ENCODE results near the gene UPP2. TPM values are rescaled to one million over a fixed set of nuclear protein-coding genes. Genes with fewer than 3 reads are reported as not detected.

The UPP2 gene
- polyA plus RNA-seq, 1 donor from 2014 or later: 0.12 TPM

- H4K20me1 ChIP-seq (ENCODE audit: insufficient read depth): no peaks in the 10 kb centered on the region
- H3K4me3 ChIP-seq (ENCODE audit: low read length): no peak overlapping the region
- H3K9me2 ChIP-seq (ENCODE audit: insufficient read depth, low read length): no peaks in the 10 kb centered on the region
- no peak overlapping the region for H2AFZ ChIP-seq (ENCODE audit: low read depth, low read length)
- no peaks in the 10 kb centered on the region for H3K27me3 ChIP-seq (ENCODE audit: insufficient read depth, low read depth, low read length)
- H3K79me2 ChIP-seq (replicated peaks; ENCODE audit: insufficient read depth, low read length): no peaks in the 10 kb centered on the region
- no peak for TF ChIP-seq TAF1 (IDR thresholded peaks at IDR 0.05; ENCODE audit: low read depth)
- TF ChIP-seq CTCF (IDR thresholded peaks at IDR 0.05; ENCODE audit: poor library complexity, severe bottlenecking): no peak
- TF ChIP-seq SMC3 (conservative IDR thresholded peaks at IDR 0.05; ENCODE audit: poor library complexity): no peak
- TF ChIP-seq EP300 (conservative IDR thresholded peaks at IDR 0.05; ENCODE audit: poor library complexity, severe bottlenecking): no peak
- no peak for TF ChIP-seq RAD21 (conservative IDR thresholded peaks at IDR 0.05)
- TF ChIP-seq POLR2AphosphoS5 (IDR thresholded peaks at IDR 0.05): no peak
- no peak for TF ChIP-seq EZH2 (IDR thresholded peaks at IDR 0.05; ENCODE audit: borderline replicate concordance, insufficient read depth, low read length, poor library complexity, severe bottlenecking)
- no peaks in the 10 kb centered on the region for H3K9me3 ChIP-seq (ENCODE audit: low read length)
- H3F3A ChIP-seq (ENCODE audit: insufficient read depth, low read length, poor library complexity, severe bottlenecking): no peaks in the 10 kb centered on the region
- H3K4me2 ChIP-seq (ENCODE audit: low read length): no peak overlapping the region
- H3K27ac ChIP-seq (ENCODE audit: low read length): no peak overlapping the region
- H3K9ac ChIP-seq (ENCODE audit: low read length): no peak overlapping the region
- no peaks in the 10 kb centered on the region for H3K36me3 ChIP-seq (ENCODE audit: insufficient read depth, low read length)
These were observed 29.8 kb downstream of the UPP2 start for GRCh38 chr2:158131483-158131912.

GRCh38 chr2:158131919-158132566 lies 30.4 kb downstream of the UPP2 start:
- no peaks in the 10 kb centered on the region for H3K79me2 ChIP-seq (replicated peaks; ENCODE audit: insufficient read depth, low read length)
- no peaks in the 10 kb centered on the region for H3F3A ChIP-seq (ENCODE audit: insufficient read depth, low read length, poor library complexity, severe bottlenecking)
- no peaks in the 10 kb centered on the region for H3K9me3 ChIP-seq (ENCODE audit: low read length)
- no peak overlapping the region for H3K27ac ChIP-seq (ENCODE audit: low read length)
- H3K9me2 ChIP-seq (ENCODE audit: insufficient read depth, low read length): no peaks in the 10 kb centered on the region
- no peak for TF ChIP-seq EZH2 (IDR thresholded peaks at IDR 0.05; ENCODE audit: borderline replicate concordance, insufficient read depth, low read length, poor library complexity, severe bottlenecking)
- no peak for TF ChIP-seq EP300 (conservative IDR thresholded peaks at IDR 0.05; ENCODE audit: poor library complexity, severe bottlenecking)
- no peak for TF ChIP-seq REST (IDR thresholded peaks at IDR 0.05; ENCODE audit: borderline replicate concordance)
- no peak for TF ChIP-seq TAF1 (IDR thresholded peaks at IDR 0.05; ENCODE audit: low read depth)
- TF ChIP-seq MXI1 (conservative IDR thresholded peaks at IDR 0.05; ENCODE audit: poor library complexity, severe bottlenecking): no peak
- TF ChIP-seq CTCF (IDR thresholded peaks at IDR 0.05; ENCODE audit: poor library complexity, severe bottlenecking): no peak
- TF ChIP-seq SMC3 (conservative IDR thresholded peaks at IDR 0.05; ENCODE audit: poor library complexity): no peak
- no peak for TF ChIP-seq RAD21 (conservative IDR thresholded peaks at IDR 0.05)
- no peak for TF ChIP-seq POLR2AphosphoS5 (IDR thresholded peaks at IDR 0.05)
- no peak overlapping the region for H3K4me3 ChIP-seq (ENCODE audit: low read length)
- H3K36me3 ChIP-seq (ENCODE audit: insufficient read depth, low read length): no peaks in the 10 kb centered on the region
- no peak overlapping the region for H2AFZ ChIP-seq (ENCODE audit: low read depth, low read length)
- H3K27me3 ChIP-seq (ENCODE audit: insufficient read depth, low read depth, low read length): no peaks in the 10 kb centered on the region
- H3K9ac ChIP-seq (ENCODE audit: low read length): no peak overlapping the region
- H3K4me2 ChIP-seq (ENCODE audit: low read length): no peak overlapping the region
- H4K20me1 ChIP-seq (ENCODE audit: insufficient read depth): no peaks in the 10 kb centered on the region
